GM19193 (cell line): ENCODE measurements around the gene RFTN2.

ENCODE experiments used
- POLR2A ChIP-seq: IDR thresholded peaks from 4 replicates; pipeline ENCODE4 v1.6.1; 2011; ENCODE audit not compliant: insufficient read depth, insufficient read length; ENCODE audit errors: extremely low read depth

RFTN2 gene

DNA sequence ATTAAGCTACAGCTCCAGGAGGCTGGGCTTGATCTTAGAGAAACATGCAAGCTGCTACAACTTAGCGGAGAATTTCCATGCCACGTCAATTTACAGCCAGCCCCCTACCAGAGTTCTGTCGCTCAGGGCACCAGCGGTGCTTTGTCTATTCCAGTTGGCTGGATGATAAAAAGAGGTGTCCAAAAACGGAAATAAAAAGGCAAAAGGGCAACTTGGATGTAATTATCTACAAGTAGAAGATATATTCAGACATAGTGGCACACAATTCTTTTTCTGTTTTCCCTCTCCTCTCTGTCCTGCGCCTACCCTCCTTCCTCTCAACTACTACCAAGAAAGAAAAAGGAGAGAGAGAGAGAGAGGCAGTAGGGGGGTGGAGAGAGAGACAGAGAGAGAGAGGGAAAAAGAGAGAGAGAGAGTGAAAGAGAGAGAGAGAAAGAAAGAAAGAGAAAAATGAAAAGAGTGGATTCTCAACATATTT lies 363 bp upstream of the RFTN2 start:
- no peak for TF ChIP-seq POLR2A

DNA sequence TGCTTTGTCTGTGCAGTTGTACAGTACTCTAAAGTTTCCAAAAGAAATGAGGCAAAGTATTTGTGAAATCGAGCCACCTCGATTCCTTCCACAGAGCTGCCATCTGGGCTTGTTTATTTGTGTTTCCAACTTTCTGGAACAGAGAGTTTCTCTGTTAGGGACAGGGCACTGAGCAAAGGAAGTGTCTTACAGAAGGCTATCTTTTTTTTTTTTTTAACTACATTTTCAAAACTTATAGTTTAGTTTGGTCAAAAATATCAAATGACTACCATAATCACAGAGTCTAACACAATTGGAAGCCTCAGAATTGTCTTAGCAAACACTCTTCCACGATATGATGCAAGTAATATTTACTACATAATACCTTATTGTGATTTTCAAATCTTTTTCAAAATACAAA lies 796 bp downstream of the RFTN2 start:
- TF ChIP-seq POLR2A = no peak

DNA sequence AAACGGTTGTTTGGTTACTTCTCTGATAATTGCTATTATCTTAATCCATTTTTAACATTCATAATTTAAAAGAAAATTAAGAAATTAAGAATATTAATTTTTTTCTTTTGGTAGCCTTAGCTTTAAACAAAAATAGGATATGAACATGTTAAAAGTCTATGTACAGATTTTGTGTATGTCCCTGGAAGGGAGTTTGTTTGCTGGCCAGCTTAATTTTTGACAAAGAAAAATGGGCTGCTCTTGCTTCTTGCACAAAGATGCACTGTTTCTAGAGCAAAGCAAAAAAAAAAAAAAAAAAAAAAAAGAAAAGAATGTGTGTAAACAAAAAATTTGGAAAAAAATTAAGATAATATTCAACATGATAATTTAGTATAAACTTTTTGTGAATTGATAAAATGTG lies 1.3 kb downstream of the RFTN2 start:
- TF ChIP-seq POLR2A = no peak

GRCh38 chr2:197673606-197674005 lies 1.8 kb downstream of the RFTN2 start:
- no peak for TF ChIP-seq POLR2A

- TF ChIP-seq POLR2A = no peak
These were observed 2.3 kb downstream of the RFTN2 start for GRCh38 chr2:197673106-197673505.

- no peak for TF ChIP-seq POLR2A
These were observed 3.0 kb downstream of the RFTN2 start for GRCh38 chr2:197672371-197672893.

GRCh38 chr2:197669077-197669476 lies 6.3 kb downstream of the RFTN2 start:
- no peak for TF ChIP-seq POLR2A

GRCh38 chr2:197668296-197668695 lies 7.1 kb downstream of the RFTN2 start:
- TF ChIP-seq POLR2A = no peak

DNA sequence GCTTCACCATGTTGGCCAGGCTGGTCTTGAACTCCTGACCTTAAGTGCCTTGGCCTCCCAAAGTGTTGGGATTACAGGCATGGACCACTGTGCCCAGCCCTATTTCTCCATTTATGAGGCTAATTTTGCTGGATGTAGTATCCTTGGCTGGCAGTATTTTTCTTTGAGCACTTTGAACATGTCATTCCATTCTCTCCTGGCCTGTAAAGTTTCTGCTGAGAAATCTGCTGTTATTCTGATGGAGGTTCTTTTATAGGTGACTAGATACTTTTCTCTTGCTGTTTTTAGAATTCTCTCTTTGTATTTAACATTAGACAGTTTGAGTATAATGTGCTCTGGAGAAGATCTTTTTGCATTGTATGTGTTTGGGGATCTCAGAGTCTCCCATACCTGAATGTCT lies 9.1 kb downstream of the RFTN2 start:
- TF ChIP-seq POLR2A = no peak

GRCh38 chr2:197661626-197662025 lies 13.8 kb downstream of the RFTN2 start:
- no peak for TF ChIP-seq POLR2A

- no peak for TF ChIP-seq POLR2A
These were observed 17.8 kb downstream of the RFTN2 start for GRCh38 chr2:197657562-197657961.

DNA sequence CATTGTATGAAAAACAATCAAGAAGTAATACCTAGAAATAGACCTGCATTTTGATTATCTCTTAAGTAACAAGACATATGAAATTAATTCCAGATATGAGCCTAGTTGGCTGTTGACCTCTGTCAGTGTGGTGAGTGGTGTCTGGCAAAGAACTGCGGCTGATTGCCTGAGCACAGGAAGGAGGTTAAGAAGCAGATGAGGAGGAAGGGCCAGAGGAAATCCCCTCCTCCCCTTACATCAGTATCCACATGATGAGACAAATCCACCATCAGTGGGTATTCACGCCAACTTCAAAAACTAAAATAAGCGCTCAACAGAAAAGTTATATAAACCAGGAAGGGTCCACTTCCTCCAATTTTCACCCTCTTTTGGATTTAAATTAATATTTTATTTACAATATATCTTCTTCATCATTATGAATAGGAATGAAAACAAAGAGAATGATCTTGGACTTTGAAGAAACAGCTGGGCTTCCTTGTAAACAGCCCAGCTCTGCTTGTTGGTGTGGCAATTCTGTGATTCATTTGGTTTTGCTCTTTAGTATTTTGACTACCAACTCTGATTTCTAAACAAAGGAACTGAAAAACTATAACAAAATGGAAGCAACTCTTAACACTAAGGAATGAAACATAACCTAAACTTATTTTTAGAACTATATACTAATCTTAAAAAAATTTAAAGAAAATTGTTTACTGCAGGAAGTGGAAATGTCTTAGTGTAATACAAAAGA lies 27.3 kb downstream of the RFTN2 start:
- TF ChIP-seq POLR2A = no peak

DNA sequence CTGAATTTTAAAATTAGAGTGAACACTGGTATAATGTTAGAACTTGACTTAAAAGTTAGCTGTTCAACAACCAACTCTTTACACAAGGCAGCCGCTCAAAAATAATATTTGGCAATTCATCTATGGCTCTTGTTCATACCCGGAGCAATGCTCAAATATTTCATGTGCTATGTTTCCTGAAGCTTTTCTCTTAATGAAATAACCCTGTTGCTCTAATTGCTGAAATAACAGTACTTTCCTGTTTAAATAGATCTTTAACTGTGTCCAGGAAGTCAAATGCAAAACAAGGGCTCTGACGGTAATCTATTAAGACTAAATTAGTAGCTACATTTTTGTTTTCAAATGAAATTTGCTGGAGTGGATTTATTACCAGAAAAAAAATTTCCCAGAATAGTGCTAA lies 33.7 kb downstream of the RFTN2 start:
- no peak for TF ChIP-seq POLR2A

GRCh38 chr2:197633109-197633657 lies 42.2 kb downstream of the RFTN2 start:
- no peak for TF ChIP-seq POLR2A

DNA sequence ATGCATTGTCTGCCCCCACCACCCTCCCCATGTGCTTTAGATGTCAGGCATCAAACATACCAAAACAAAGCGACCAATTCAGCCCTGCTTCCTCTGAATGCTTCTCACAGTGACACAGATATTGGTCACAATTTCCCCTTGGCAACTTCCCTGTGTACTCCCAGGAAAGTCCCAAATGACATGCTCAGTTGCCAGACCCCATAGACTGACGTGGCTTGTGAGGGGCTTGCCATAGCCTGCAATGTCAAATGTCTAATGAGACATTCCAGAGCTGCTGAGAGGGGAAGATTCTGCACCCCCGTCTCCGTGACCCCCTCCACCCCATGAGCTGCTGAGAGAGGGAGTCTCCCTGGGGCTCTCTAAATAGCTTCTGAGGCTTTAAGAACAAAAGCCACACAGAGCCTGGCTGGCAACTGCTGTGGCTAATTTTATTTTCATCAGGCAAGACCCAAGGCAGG lies 47.3 kb downstream of the RFTN2 start:
- TF ChIP-seq POLR2A = no peak

GRCh38 chr2:197626965-197627625 lies 48.3 kb downstream of the RFTN2 start:
- no peak for TF ChIP-seq POLR2A
